AG10803 (cell line): Measurements from ENCODE around the gene CD248.

Source experiments
- DNase-seq: peaks from one replicate; pipeline ENCODE4 v3.0.0; 2010; ENCODE audit warnings: low read depth
- H3K4me3 ChIP-seq: 2 replicates; pipeline ENCODE4 v1.5.1; 2011; ENCODE audit warnings: mild to moderate bottlenecking, low read length, control low read depth
- TF ChIP-seq, protein P1 (sequence below): conservative IDR thresholded peaks from 2 replicates; pipeline ENCODE4 v1.5.1; 2011; ENCODE audit warnings: mild to moderate bottlenecking, low read length, control low read depth, inconsistent platforms

The CD248 gene

DNA sequence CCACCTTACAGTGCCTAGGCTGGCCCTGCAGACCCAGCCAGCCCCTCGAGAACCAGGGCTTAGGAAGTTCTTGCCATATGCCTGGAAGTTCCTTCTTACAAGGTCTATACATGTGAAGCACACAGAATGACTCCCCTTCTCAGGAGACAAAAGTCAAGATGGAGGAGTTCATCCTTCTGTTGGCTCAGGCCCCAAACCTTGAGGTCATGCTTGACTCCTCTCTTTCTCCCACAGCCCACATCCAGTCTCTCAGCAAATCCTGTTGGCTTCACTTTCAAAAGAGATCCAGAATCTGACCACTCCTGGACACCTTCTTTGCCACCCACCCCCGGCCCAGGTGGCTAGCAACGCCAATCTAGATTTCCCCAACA, 1.7 kb upstream of the CD248 start:
- no peak overlapping the region for H3K4me3 ChIP-seq
- TF ChIP-seq, protein P1, sequence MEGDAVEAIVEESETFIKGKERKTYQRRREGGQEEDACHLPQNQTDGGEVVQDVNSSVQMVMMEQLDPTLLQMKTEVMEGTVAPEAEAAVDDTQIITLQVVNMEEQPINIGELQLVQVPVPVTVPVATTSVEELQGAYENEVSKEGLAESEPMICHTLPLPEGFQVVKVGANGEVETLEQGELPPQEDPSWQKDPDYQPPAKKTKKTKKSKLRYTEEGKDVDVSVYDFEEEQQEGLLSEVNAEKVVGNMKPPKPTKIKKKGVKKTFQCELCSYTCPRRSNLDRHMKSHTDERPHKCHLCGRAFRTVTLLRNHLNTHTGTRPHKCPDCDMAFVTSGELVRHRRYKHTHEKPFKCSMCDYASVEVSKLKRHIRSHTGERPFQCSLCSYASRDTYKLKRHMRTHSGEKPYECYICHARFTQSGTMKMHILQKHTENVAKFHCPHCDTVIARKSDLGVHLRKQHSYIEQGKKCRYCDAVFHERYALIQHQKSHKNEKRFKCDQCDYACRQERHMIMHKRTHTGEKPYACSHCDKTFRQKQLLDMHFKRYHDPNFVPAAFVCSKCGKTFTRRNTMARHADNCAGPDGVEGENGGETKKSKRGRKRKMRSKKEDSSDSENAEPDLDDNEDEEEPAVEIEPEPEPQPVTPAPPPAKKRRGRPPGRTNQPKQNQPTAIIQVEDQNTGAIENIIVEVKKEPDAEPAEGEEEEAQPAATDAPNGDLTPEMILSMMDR, result no peak
- no peak for DNase-seq

DNA sequence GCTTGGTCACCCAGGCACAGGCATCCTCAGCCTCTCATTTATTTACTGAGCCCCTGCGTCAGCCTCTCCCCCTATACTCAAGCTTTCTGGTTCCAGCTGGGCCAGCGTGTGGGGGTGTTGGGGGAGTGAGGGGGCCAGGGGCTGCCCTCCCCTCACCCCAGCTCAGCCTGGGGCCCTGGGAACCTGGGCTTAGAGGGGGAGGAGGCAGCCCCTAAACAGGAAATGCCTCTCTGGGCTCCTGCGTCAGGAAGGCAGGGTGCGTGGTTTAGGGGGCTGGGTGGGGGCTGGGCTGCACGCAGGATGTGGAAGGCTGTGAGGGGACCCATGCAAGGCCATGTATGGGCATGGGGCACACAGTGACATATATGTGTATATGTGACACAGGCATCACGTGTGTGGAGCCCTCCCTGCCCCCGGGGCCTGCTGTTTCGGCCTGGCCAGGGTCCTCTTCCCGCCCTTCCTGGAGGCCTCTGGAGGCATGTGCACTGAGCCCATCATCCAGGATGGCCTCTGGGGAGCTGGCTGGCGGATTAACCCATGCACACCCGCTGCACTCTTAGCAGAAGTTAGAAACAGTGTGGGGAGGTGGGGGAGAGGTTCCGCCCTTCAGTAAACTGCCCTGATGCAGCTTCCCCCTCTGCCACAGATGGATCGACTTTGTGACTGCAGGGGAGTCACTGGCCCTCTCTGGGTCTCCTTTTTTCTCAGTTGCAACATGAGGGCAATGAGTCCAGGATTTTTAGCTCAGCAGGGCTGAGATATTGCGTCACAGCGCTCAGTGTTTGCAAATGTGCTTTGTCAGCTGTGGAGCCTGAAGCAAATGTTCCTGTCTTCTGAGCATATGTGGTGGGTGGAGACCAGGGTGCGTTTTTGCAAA, 1.1 kb upstream of the CD248 start:
- TF ChIP-seq, protein P1, result no peak
- H3K4me3 ChIP-seq, result peak overlapping the region; percentile 93
- DNase-seq, result peak; percentile 89

DNA sequence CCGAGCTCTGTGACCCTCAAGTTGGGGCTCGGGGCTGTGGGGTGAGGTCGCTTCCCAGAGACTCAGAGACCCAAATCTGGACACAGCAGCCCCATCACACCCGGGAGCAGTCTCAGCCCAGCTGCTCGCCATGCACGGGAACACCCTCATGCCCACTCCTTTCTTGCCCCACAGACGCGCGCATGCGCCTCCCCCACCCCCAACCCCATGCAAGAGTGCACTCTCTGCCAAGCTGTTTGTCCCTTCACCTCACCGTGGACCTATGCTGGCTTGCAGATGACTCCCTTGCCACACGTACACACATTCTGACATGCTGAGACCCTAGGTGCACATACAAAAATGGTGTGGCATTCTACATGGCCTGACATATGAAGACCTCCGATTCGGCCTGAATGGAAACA, 478 bp upstream of the CD248 start:
- TF ChIP-seq, protein P1, result no peak
- peak; percentile 76 for DNase-seq
- peak overlapping the region; percentile 93 for H3K4me3 ChIP-seq

DNA sequence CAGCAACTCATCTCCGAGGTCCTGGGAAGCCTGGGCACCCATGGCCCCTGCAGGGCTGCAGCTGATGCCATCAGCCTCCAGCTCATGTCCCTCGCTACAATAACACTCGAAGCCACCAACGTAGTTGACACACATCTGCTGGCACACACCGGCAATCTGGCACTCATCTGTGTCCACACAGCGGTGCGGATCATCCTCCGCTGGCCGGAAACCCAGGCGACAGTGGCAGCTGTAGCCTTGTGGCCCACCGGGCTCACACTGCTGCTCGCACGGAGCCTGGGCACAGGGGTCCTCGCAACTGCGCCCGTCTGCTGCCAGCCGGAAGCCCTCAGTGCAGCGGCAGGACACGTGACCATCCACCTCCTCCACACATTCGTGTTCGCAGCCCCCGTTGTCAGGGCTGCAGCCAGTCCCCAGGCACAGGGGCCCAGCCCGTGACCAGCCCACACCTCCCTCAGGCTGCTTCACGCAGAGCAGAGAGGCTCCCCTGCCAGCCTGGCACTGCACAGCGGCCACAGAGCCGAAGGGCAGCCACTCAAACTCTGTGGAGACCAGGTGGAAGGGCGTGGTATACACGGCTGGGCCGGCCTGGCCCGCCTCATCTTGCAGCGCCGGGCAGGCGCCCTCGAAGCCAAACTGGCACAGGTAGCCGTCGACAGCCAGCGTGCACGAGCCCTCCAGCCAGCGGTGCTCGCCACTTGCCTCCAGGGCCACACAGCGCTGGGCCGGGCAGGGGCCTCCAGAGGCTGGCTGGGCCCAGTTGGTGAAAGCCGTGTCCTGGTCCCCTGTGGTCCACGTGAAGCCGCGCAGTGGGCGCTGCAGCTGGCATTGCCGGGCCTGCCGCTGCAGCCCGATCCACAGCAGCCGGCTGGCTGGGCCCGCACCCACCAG, 678 bp downstream of the CD248 start:
- TF ChIP-seq, protein P1, result no peak
- no peak for DNase-seq
- peak overlapping the region; percentile 93 for H3K4me3 ChIP-seq

DNA sequence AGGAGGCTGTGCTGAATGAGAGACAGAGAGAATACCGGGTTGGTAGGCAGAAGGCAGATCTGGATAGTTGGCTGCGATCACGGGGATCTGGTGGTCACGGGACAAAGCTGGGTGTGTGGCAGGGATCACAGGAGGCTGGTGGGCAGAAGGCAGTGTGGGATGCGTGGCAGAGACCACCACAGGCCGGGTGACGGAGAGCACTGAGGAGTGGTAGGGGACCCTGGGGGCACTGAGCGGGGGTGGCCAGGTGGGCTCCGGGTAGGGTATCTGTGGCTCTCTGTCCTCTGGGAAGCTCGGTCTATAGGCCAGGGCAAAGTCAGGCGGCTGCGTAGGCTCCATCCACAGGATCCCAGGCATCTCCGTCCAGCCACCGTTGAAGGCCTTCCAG, 1.4 kb downstream of the CD248 start:
- TF ChIP-seq, protein P1, result no peak
- peak overlapping the region; percentile 93 for H3K4me3 ChIP-seq
- no peak for DNase-seq

DNA sequence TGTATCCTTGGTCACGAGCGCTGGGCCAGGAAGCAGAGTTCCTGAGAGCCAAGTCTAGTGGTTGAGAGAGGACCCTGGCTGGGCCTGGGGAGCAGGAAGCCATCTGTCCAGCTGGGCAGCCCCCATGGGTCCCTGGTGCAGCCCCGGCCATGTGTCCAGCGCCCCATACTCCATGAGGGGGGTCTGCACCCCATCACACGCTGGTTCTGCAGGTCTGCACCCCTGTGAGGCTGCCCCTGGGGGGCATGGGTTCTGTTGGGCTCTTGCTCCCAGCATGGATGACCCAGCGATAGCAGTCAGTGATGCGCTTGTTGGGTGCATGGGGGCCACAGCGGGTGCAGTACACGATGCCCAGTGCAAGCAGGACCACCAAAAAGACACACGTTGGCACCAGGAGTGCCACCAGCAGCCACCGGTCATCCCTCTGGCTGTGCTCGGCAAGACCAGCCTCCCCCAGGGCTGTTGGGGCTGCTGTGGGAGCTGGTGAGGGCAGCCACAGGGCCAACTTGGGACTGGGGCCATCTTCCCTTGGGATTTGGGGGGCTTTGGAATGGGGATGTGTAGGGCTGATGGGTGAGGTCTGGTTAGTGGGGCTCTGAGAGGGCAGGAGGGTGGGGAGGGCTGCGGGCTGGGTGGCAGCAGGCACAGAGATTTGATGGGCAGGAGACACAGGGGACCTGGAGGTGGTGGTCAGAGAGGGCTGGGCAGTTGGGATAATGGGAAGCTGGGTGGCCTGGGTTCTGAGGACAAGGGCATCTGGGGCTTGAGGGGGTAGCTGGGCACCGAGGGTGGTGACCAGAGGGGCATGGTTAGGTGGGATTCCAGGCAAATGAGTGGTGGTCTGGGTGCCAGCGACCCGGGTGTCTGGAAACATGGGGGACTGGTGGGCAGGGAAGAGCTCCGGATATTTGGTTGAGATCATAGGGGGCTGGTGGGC, 2.0 kb downstream of the CD248 start:
- no peak for DNase-seq
- TF ChIP-seq, protein P1, result no peak
- H3K4me3 ChIP-seq, result peak overlapping the region; percentile 93
